ENCODE data around the gene PROC.
"Not testable (repeated sequence)": the region's sequence is repeated elsewhere in the genome, so short reads cannot be mapped to it uniquely, and the experiment has no call there.

The PROC gene

GRCh38 chr2:127451981-127452380, 33.8 kb downstream of the PROC start:
- TF ChIP-seq ZNF16 (tag by site-specific recombination; IDR thresholded peaks at IDR 0.05; ENCODE audit: low read depth), result no peak
- TF ChIP-seq ZNF202 (tag by site-specific recombination; IDR thresholded peaks at IDR 0.05; ENCODE audit: borderline replicate concordance), result no peak
- no peak for TF ChIP-seq ZXDB (tag by site-specific recombination; IDR thresholded peaks at IDR 0.05)
- TF ChIP-seq ZNF302 (tag by site-specific recombination; IDR thresholded peaks at IDR 0.05; ENCODE audit: low read depth), result no peak
- TF ChIP-seq ZNF530 (tag by site-specific recombination; IDR thresholded peaks at IDR 0.05; ENCODE audit: low read depth), result no peak
- TF ChIP-seq SALL2 (tag by site-specific recombination; IDR thresholded peaks at IDR 0.05; ENCODE audit: borderline replicate concordance), result no peak
- no peak for TF ChIP-seq ZNF837 (tag by site-specific recombination; IDR thresholded peaks at IDR 0.05)
- no peak for TF ChIP-seq ZBTB21 (tag by site-specific recombination; IDR thresholded peaks at IDR 0.05)
- TF ChIP-seq KLF9 (tag by site-specific recombination; IDR thresholded peaks at IDR 0.05; ENCODE audit: low read depth), result no peak
- no peak for TF ChIP-seq BCL6B (tag by site-specific recombination; IDR thresholded peaks at IDR 0.05)
- TF ChIP-seq ZNF585B (tag by site-specific recombination; IDR thresholded peaks at IDR 0.05), result no peak
- no peak for TF ChIP-seq ZNF664 (tag by site-specific recombination; IDR thresholded peaks at IDR 0.05)
- TF ChIP-seq, protein P1, sequence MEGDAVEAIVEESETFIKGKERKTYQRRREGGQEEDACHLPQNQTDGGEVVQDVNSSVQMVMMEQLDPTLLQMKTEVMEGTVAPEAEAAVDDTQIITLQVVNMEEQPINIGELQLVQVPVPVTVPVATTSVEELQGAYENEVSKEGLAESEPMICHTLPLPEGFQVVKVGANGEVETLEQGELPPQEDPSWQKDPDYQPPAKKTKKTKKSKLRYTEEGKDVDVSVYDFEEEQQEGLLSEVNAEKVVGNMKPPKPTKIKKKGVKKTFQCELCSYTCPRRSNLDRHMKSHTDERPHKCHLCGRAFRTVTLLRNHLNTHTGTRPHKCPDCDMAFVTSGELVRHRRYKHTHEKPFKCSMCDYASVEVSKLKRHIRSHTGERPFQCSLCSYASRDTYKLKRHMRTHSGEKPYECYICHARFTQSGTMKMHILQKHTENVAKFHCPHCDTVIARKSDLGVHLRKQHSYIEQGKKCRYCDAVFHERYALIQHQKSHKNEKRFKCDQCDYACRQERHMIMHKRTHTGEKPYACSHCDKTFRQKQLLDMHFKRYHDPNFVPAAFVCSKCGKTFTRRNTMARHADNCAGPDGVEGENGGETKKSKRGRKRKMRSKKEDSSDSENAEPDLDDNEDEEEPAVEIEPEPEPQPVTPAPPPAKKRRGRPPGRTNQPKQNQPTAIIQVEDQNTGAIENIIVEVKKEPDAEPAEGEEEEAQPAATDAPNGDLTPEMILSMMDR (tag by site-specific recombination; IDR thresholded peaks at IDR 0.05), result no peak
- no peak for TF ChIP-seq ZNF623 (tag by site-specific recombination; IDR thresholded peaks at IDR 0.05)
- TF ChIP-seq ZNF514 (tag by site-specific recombination; IDR thresholded peaks at IDR 0.05), result no peak
- CTCF ChIA-PET, result interaction anchor here (0.8 to 3.0 kb wide), 4 partner anchors 37 to 139 kb away, joined by 3 to 22 read pairs (median 4); no protein-coding TSS in a partner anchor
- H3K4me1 ChIP-seq (ENCODE audit: control insufficient read depth, insufficient read depth, low read length), result no peaks in the 10 kb centered on the region
- no peaks in the 10 kb centered on the region for H3K36me3 ChIP-seq (ENCODE audit: control insufficient read depth in 2 of 2, insufficient read depth in 1 of 2, low read length in 2 of 2)
- no peaks in the 10 kb centered on the region for H3K9me3 ChIP-seq (ENCODE audit: control insufficient read depth, insufficient read depth, low read depth, low read length)
- H3K27ac ChIP-seq (ENCODE audit: extremely low read depth, low read depth, low read length), result no peak overlapping the region
- no peak overlapping the region for H3K4me3 ChIP-seq (ENCODE audit: low read depth, low read length)
- POLR2A ChIA-PET, result no interaction called here

GRCh38 chr2:127452423-127452822, 34.2 kb downstream of the PROC start:
- CTCF ChIA-PET, result interaction anchor here (0.6 to 3.0 kb wide), 7 partner anchors 37 to 255 kb away, joined by 3 to 22 read pairs (median 3); no protein-coding TSS in a partner anchor
- not testable (repeated sequence) for H3K4me1 ChIP-seq (ENCODE audit: control insufficient read depth, insufficient read depth, low read length)

DNA sequence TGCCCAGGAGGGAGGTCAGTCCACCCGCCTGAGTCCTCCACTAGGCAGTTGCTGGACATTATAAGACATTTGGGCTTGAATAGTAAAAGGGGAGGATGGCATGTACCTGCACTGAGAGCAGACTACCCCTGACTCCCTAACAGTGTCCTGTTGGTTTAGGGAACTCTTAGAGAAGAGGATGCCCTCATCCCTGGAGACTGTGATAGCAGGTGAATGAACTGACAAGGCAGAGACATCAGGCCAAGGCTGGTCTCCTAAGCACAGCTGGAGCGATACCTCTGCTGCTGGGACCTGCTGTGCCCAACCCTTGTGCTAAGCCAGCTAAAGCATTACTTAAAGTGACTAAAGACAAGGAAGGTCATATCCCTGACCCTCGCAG, 34.8 kb downstream of the PROC start:
- no peaks in the 10 kb centered on the region for H3K9me3 ChIP-seq (ENCODE audit: control insufficient read depth, insufficient read depth, low read depth, low read length)
- POLR2A ChIA-PET, result interaction anchor here (1.3 kb wide), 1 partner anchor 158 kb away, joined by 5 read pairs; the partner anchor contains the start of gene ERCC3
- CTCF ChIA-PET, result interaction anchor here (0.6 to 3.0 kb wide), 9 partner anchors 17 to 256 kb away, joined by 3 to 22 read pairs (median 4); no protein-coding TSS in a partner anchor
- H3K36me3 ChIP-seq (ENCODE audit: control insufficient read depth in 2 of 2, insufficient read depth in 1 of 2, low read length in 2 of 2), result no peaks in the 10 kb centered on the region
- H3K4me1 ChIP-seq (ENCODE audit: control insufficient read depth, insufficient read depth, low read length), result no peaks in the 10 kb centered on the region
- H3K4me3 ChIP-seq (ENCODE audit: low read depth, low read length), result no peak overlapping the region
- no peak for TF ChIP-seq ZNF302 (tag by site-specific recombination; IDR thresholded peaks at IDR 0.05; ENCODE audit: low read depth)
- TF ChIP-seq MEIS1 (CRISPR knock-in tag; IDR thresholded peaks at IDR 0.05; ENCODE audit: borderline replicate concordance), result no peak
- TF ChIP-seq ZNF169 (tag by site-specific recombination; IDR thresholded peaks at IDR 0.05), result no peak
- TF ChIP-seq GLIS2 (tag by site-specific recombination; IDR thresholded peaks at IDR 0.05), result no peak
- TF ChIP-seq ZNF664 (tag by site-specific recombination; IDR thresholded peaks at IDR 0.05), result no peak
- H3K27ac ChIP-seq (ENCODE audit: extremely low read depth, low read depth, low read length), result no peak overlapping the region

More at GRCh38 chr2:127452423-127452822, 34.2 kb downstream of the PROC start:
- H3K9me3 ChIP-seq (ENCODE audit: control insufficient read depth, insufficient read depth, low read depth, low read length); H3K27ac ChIP-seq (ENCODE audit: extremely low read depth, low read depth, low read length); H3K4me3 ChIP-seq (ENCODE audit: low read depth, low read length); POLR2A ChIA-PET; H3K36me3 ChIP-seq (ENCODE audit: control insufficient read depth in 2 of 2, insufficient read depth in 1 of 2, low read length in 2 of 2): not testable (repeated sequence)

Data from HEK293 (cell line).